ACC112 (cell line): ENCODE measurements around the gene SSC4D.
"Not testable (repeated sequence)": the region's sequence is repeated elsewhere in the genome, so short reads cannot be mapped to it uniquely, and the experiment has no call there.

Experiments used
- H2AFZ ChIP-seq: fragments of 200-600 bp; sonication (generic); one replicate; pipeline ENCODE4 v1.6.0; 2017; ENCODE audit warnings: antibody characterized with exemption, low read length; ENCODE audit not compliant: unreplicated experiment
- H3K27ac ChIP-seq: fragments of 200-600 bp; sonication (generic); 2 replicates; pipeline ENCODE4 v1.5.1; 2014; ENCODE audit warnings: low read depth, mild to moderate bottlenecking, antibody characterized with exemption, low read length, moderate library complexity
- H3K27me3 ChIP-seq: fragments of 200-600 bp; sonication (generic); 2 replicates; pipeline ENCODE4 v1.6.1; 2014; ENCODE audit warnings: mild to moderate bottlenecking, antibody characterized with exemption, low read length, moderate library complexity, mixed read lengths; ENCODE audit not compliant: insufficient read depth
- H3K36me3 ChIP-seq: fragments of 200-600 bp; sonication (generic); 2 replicates; pipeline ENCODE4 v1.6.1; 2016; ENCODE audit warnings: mild to moderate bottlenecking, antibody characterized with exemption, low read length, moderate library complexity, mixed read lengths; ENCODE audit not compliant: insufficient read depth
- H3K4me1 ChIP-seq: fragments of 200-600 bp; sonication (generic); one replicate; pipeline ENCODE4 v1.6.1; 2016; ENCODE audit warnings: low read length, mixed read lengths; ENCODE audit not compliant: insufficient read depth, unreplicated experiment, control insufficient read depth
- H3K4me3 ChIP-seq: fragments of 200-600 bp; sonication (generic); 2 replicates; pipeline ENCODE4 v1.5.1; 2014; ENCODE audit warnings: mild to moderate bottlenecking, low read depth, low read length
- H3K79me2 ChIP-seq: fragments of 200-600 bp; sonication (generic); one replicate; pipeline ENCODE4 v1.6.0; 2016; ENCODE audit warnings: low read length; ENCODE audit not compliant: control insufficient read depth, unreplicated experiment, insufficient read depth

SSC4D gene

GRCh38 chr7:76381814-76382213 is 27.7 kb downstream of the SSC4D start:
- H3K27ac ChIP-seq = no peak overlapping the region
- H3K4me3 ChIP-seq = no peak overlapping the region
- no peaks in the 10 kb centered on the region for H3K36me3 ChIP-seq
- peaks cover 32% of the 10 kb centered on the region for H3K4me1 ChIP-seq
- no peak overlapping the region for H2AFZ ChIP-seq
- H3K27me3 ChIP-seq = no peaks in the 10 kb centered on the region
- no peaks in the 10 kb centered on the region for H3K79me2 ChIP-seq

GRCh38 chr7:76380623-76380966 is 28.9 kb downstream of the SSC4D start:
- H3K4me3 ChIP-seq = peak overlapping the region; percentile 38
- peaks cover 31% of the 10 kb centered on the region for H3K4me1 ChIP-seq
- H3K79me2 ChIP-seq = no peaks in the 10 kb centered on the region
- no peaks in the 10 kb centered on the region for H3K36me3 ChIP-seq
- H3K27ac ChIP-seq = peak overlapping the region; percentile 95
- H2AFZ ChIP-seq = peak overlapping the region; percentile 79
- H3K27me3 ChIP-seq = no peaks in the 10 kb centered on the region

- no peaks in the 10 kb centered on the region for H3K79me2 ChIP-seq
- H3K36me3 ChIP-seq = no peaks in the 10 kb centered on the region
- H3K27ac ChIP-seq = no peak overlapping the region
- H3K4me3 ChIP-seq = no peak overlapping the region
- H3K27me3 ChIP-seq = no peaks in the 10 kb centered on the region
- peaks cover 39% of the 10 kb centered on the region for H3K4me1 ChIP-seq
- H2AFZ ChIP-seq = peak overlapping the region; percentile 68
Measured at GRCh38 chr7:76377186-76377918, 32.1 kb downstream of the SSC4D start.

GRCh38 chr7:76375251-76375650 is 34.2 kb downstream of the SSC4D start:
- Histone ChIP-seq H3K4me3 (no peak overlapping the region), H3K27ac (no peak overlapping the region), H3K27me3 (no peaks in the 10 kb centered on the region), H3K4me1 (peaks cover 31% of the 10 kb centered on the region), H3K79me2 (no peaks in the 10 kb centered on the region), H3K36me3 (no peaks in the 10 kb centered on the region), H2AFZ (no peak overlapping the region)

- peak overlapping the region; percentile 69 for H2AFZ ChIP-seq
Measured at GRCh38 chr7:76372984-76373833, 36.3 kb downstream of the SSC4D start.

GRCh38 chr7:76371396-76371795 is 38.1 kb downstream of the SSC4D start:
- H3K79me2 ChIP-seq = no peaks in the 10 kb centered on the region
- H3K4me3 ChIP-seq = no peak overlapping the region
- H3K27ac ChIP-seq = no peak overlapping the region
- H3K4me1 ChIP-seq = peaks cover 9% of the 10 kb centered on the region
- H2AFZ ChIP-seq = no peak overlapping the region
- no peaks in the 10 kb centered on the region for H3K27me3 ChIP-seq
- no peaks in the 10 kb centered on the region for H3K36me3 ChIP-seq

More at GRCh38 chr7:76372984-76373833, 36.3 kb downstream of the SSC4D start:
- H3K79me2 ChIP-seq = no peaks in the 10 kb centered on the region
- H3K4me3 ChIP-seq = no peak overlapping the region
- peaks cover 16% of the 10 kb centered on the region for H3K4me1 ChIP-seq
- no peaks in the 10 kb centered on the region for H3K27me3 ChIP-seq
- H3K36me3 ChIP-seq = no peaks in the 10 kb centered on the region
- H3K27ac ChIP-seq = peak overlapping the region; percentile 52

GRCh38 chr7:76369018-76369417 is 40.5 kb downstream of the SSC4D start:
- H3K4me3 ChIP-seq = no peak overlapping the region
- no peak overlapping the region for H3K27ac ChIP-seq
- no peaks in the 10 kb centered on the region for H3K36me3 ChIP-seq
- no peak overlapping the region for H2AFZ ChIP-seq
- peaks cover 23% of the 10 kb centered on the region for H3K4me1 ChIP-seq
- no peaks in the 10 kb centered on the region for H3K79me2 ChIP-seq
- no peaks in the 10 kb centered on the region for H3K27me3 ChIP-seq

GRCh38 chr7:76368190-76368589 is 41.3 kb downstream of the SSC4D start:
- Histone ChIP-seq H3K4me3 (no peak overlapping the region), H3K79me2 (no peaks in the 10 kb centered on the region), H3K27me3 (no peaks in the 10 kb centered on the region), H3K4me1 (peaks cover 19% of the 10 kb centered on the region), H2AFZ (no peak overlapping the region), H3K36me3 (no peaks in the 10 kb centered on the region), H3K27ac (no peak overlapping the region)

- Histone ChIP-seq H3K27me3 (no peaks in the 10 kb centered on the region), H3K4me1 (peaks cover 23% of the 10 kb centered on the region), H3K4me3 (peak overlapping the region; percentile 67), H3K27ac (peak overlapping the region; percentile 90), H3K79me2 (no peaks in the 10 kb centered on the region), H2AFZ (peak overlapping the region; percentile 100), H3K36me3 (no peaks in the 10 kb centered on the region)
Measured at GRCh38 chr7:76364198-76364584, 45.3 kb downstream of the SSC4D start.

GRCh38 chr7:76363754-76364153 is 45.7 kb downstream of the SSC4D start:
- peak overlapping the region; percentile 90 for H3K27ac ChIP-seq

More at GRCh38 chr7:76363754-76364153, 45.7 kb downstream of the SSC4D start:
- H3K79me2 ChIP-seq, H3K4me3 ChIP-seq, H3K36me3 ChIP-seq, H3K27me3 ChIP-seq: not testable (repeated sequence)
- Histone ChIP-seq H3K4me1 (peaks cover 23% of the 10 kb centered on the region), H2AFZ (peak overlapping the region; percentile 100)
